HG03039 (cell line): ENCODE results near the gene FAM237B.
"Not testable (repeated sequence)": the region's sequence is repeated elsewhere in the genome, so short reads cannot be mapped to it uniquely, and the experiment has no call there.

Experiments used
- ATAC-seq: cut with Tn5 transposase; IDR thresholded peaks from one replicate; pipeline ENCODE4 v1.9.1; 2021; ENCODE audit warnings: mild to moderate bottlenecking, moderate library complexity; ENCODE audit not compliant: unreplicated experiment

FAM237B gene

GRCh38 chr7:90320801-90321494 lies at the start of gene FAM237B:
TSS of gene FAM237B (minus strand) at chr7:90321304. CDS start at chr7:90319748, 1,556 bp downstream.
- no peak for ATAC-seq

GRCh38 chr7:90351987-90352386 lies 30.9 kb upstream of the FAM237B start:
- ATAC-seq = no peak

- ATAC-seq = not testable (repeated sequence)
Observed at GRCh38 chr7:90350032-90350431, 28.9 kb upstream of the FAM237B start.

- no peak for ATAC-seq
Observed at GRCh38 chr7:90349305-90349704, 28.2 kb upstream of the FAM237B start.

- ATAC-seq = no peak
Observed at GRCh38 chr7:90347759-90348158, 26.7 kb upstream of the FAM237B start.

- ATAC-seq = peak; percentile 91
Observed at GRCh38 chr7:90346336-90347125, 25.4 kb upstream of the FAM237B start, which contains the start of gene GTPBP10. TSS of gene GTPBP10 (plus strand) at chr7:90346716. CDS start at chr7:90346742, 26 bp downstream.

GRCh38 chr7:90345595-90346335 lies 24.7 kb upstream of the FAM237B start:
- ATAC-seq = peak; percentile 17

GRCh38 chr7:90345016-90345415 lies 23.9 kb upstream of the FAM237B start:
- ATAC-seq = no peak

GRCh38 chr7:90337106-90337505 lies 16.0 kb upstream of the FAM237B start:
- ATAC-seq = no peak

- not testable (repeated sequence) for ATAC-seq
Observed at GRCh38 chr7:90334926-90335325, 13.8 kb upstream of the FAM237B start.

GRCh38 chr7:90334193-90334843 lies 13.2 kb upstream of the FAM237B start:
- no peak for ATAC-seq

- no peak for ATAC-seq
Observed at GRCh38 chr7:90326500-90326899, 5.4 kb upstream of the FAM237B start.

- ATAC-seq = no peak
Observed at GRCh38 chr7:90322837-90323236, 1.7 kb upstream of the FAM237B start.

GRCh38 chr7:90320418-90320800 lies 695 bp downstream of the FAM237B start:
- no peak for ATAC-seq

GRCh38 chr7:90320014-90320413 lies 1.1 kb downstream of the FAM237B start:
- no peak for ATAC-seq

GRCh38 chr7:90313907-90314306 lies 7.2 kb downstream of the FAM237B start:
- ATAC-seq = no peak

- ATAC-seq = no peak
Observed at GRCh38 chr7:90312745-90313144, 8.4 kb downstream of the FAM237B start.

GRCh38 chr7:90311175-90311574 lies 9.9 kb downstream of the FAM237B start:
- no peak for ATAC-seq

- no peak for ATAC-seq
Observed at GRCh38 chr7:90309872-90310271, 11.2 kb downstream of the FAM237B start.

GRCh38 chr7:90303241-90303640 lies 17.9 kb downstream of the FAM237B start:
- no peak for ATAC-seq
